ENCODE data around the gene PKNOX2. TPM values are rescaled to one million over a fixed set of nuclear protein-coding genes. Genes with fewer than 3 reads are reported as not detected.

The PKNOX2 gene
- total RNA-seq, 1 donor from 2014 or later = 7.6 TPM

GRCh38 chr11:125167954-125168835, 3.6 kb downstream of the PKNOX2 start:
- ATAC-seq = no peak

GRCh38 chr11:125168918-125169456, 4.4 kb downstream of the PKNOX2 start:
- intact Hi-C loops (cut with micrococcal nuclease) = loop anchor here (10.0 kb wide), 2 partner anchors 186 to 236 kb away; no protein-coding TSS in a partner anchor
- DNase-seq = no peak
- no peak for ATAC-seq

More at GRCh38 chr11:125167954-125168835, 3.6 kb downstream of the PKNOX2 start:
- DNase-seq = no peak
- intact Hi-C loops (cut with micrococcal nuclease) = loop anchor here (10.0 kb wide), 2 partner anchors 187 to 237 kb away; no protein-coding TSS in a partner anchor

- ATAC-seq (peak; percentile 56), DNase-seq (peak; percentile 67)
- intact Hi-C loops (cut with micrococcal nuclease) = no loop called here
Observed at GRCh38 chr11:125170001-125170509, 5.5 kb downstream of the PKNOX2 start.

GRCh38 chr11:125170510-125171031, 6.0 kb downstream of the PKNOX2 start:
- peak; percentile 79 for DNase-seq
- intact Hi-C loops (cut with micrococcal nuclease) = no loop called here
- peak; percentile 77 for ATAC-seq

GRCh38 chr11:125171974-125172373, 7.4 kb downstream of the PKNOX2 start:
- intact Hi-C loops (cut with micrococcal nuclease) = no loop called here
- no peak for DNase-seq

GRCh38 chr11:125173027-125173426, 8.5 kb downstream of the PKNOX2 start:
- intact Hi-C loops (cut with micrococcal nuclease) = no loop called here
- ATAC-seq = no peak
- DNase-seq = no peak

More at GRCh38 chr11:125171974-125172373, 7.4 kb downstream of the PKNOX2 start:
- ATAC-seq = no peak

GRCh38 chr11:125173556-125173955, 9.0 kb downstream of the PKNOX2 start:
- no peak for DNase-seq
- ATAC-seq = no peak
- intact Hi-C loops (cut with micrococcal nuclease) = no loop called here

- intact Hi-C loops (cut with micrococcal nuclease) = no loop called here
- DNase-seq (no peak), ATAC-seq (no peak)
Observed at GRCh38 chr11:125174057-125174456, 9.5 kb downstream of the PKNOX2 start.

- ATAC-seq (no peak), DNase-seq (no peak)
- intact Hi-C loops (cut with micrococcal nuclease) = no loop called here
Observed at GRCh38 chr11:125174686-125175085, 10.1 kb downstream of the PKNOX2 start.

GRCh38 chr11:125175166-125175565, 10.6 kb downstream of the PKNOX2 start:
- intact Hi-C loops (cut with micrococcal nuclease) = no loop called here
- DNase-seq (no peak), ATAC-seq (no peak)

GRCh38 chr11:125175896-125176575, 11.5 kb downstream of the PKNOX2 start:
- DNase-seq (no peak), ATAC-seq (no peak)
- intact Hi-C loops (cut with micrococcal nuclease) = no loop called here

- ATAC-seq (peak; percentile 32), DNase-seq (no peak)
- intact Hi-C loops (cut with micrococcal nuclease) = no loop called here
Observed at GRCh38 chr11:125176866-125177265, 12.3 kb downstream of the PKNOX2 start.

- intact Hi-C loops (cut with micrococcal nuclease) = no loop called here
- no peak for ATAC-seq
- DNase-seq = no peak
Observed at GRCh38 chr11:125177543-125177942, 13.0 kb downstream of the PKNOX2 start.

- intact Hi-C loops (cut with micrococcal nuclease) = no loop called here
- ATAC-seq = no peak
- no peak for DNase-seq
Observed at GRCh38 chr11:125179346-125179745, 14.8 kb downstream of the PKNOX2 start.

GRCh38 chr11:125179895-125180294, 15.3 kb downstream of the PKNOX2 start:
- intact Hi-C loops (cut with micrococcal nuclease) = no loop called here
- ATAC-seq (no peak), DNase-seq (no peak)

GRCh38 chr11:125180413-125181305, 16.1 kb downstream of the PKNOX2 start:
- DNase-seq (no peak), ATAC-seq (no peak)
- intact Hi-C loops (cut with micrococcal nuclease) = no loop called here

GRCh38 chr11:125182573-125182972, 18.0 kb downstream of the PKNOX2 start:
- peak; percentile 38 for DNase-seq
- peak; percentile 82 for ATAC-seq
- intact Hi-C loops (cut with micrococcal nuclease) = no loop called here

- DNase-seq (no peak), ATAC-seq (no peak)
- intact Hi-C loops (cut with micrococcal nuclease) = no loop called here
Observed at GRCh38 chr11:125183641-125184040, 19.1 kb downstream of the PKNOX2 start.

- ATAC-seq = no peak
- intact Hi-C loops (cut with micrococcal nuclease) = no loop called here
- DNase-seq = no peak
Observed at GRCh38 chr11:125188021-125188420, 23.5 kb downstream of the PKNOX2 start.

All from left ventricle myocardium superior (tissue), 1 donor.